K562 (cell line): ENCODE measurements around the gene DYSF. TPM values are rescaled to one million over a fixed set of nuclear protein-coding genes. Genes with fewer than 3 reads are reported as not detected.

Experiments used
- ATAC-seq: fragments of 200-7000 bp; cut with Tn5 transposase; 3 replicates; pipeline ENCODE4 v1.9.1; 2020; ENCODE audit warnings: moderate library complexity
- BruUV-seq: library from RNA; stranded (reverse); fragments of 400-500 nt; replicated peaks from 2 replicates; lab custom pipeline; 2021; lab: Mats Ljungman, UMichigan
- CTCF ChIA-PET: fragments of 300-600 bp; formaldehyde crosslinking; extraction: SDS; loops from one replicate; lab custom pipeline; 2021; ENCODE audit warnings: low intra/inter-chr PET ratio; lab: Yijun Ruan, JAX
- POLR2A ChIA-PET: fragments of 300-600, 350-650 bp; sonication (Branson Sonifier 250); formaldehyde crosslinking; extraction: SDS; loops from one replicate; lab custom pipeline; 2021; ENCODE audit warnings: antibody characterized with exemption, inconsistent platforms; lab: Yijun Ruan, JAX
- DNase-seq, 4 experiments: peaks; one replicate each; pipeline versions ENCODE4 v3.0.0 to v3.0.0-alpha.2; 2011 to 2018; ENCODE audit warnings: low spot score in 3 of 4, mixed read lengths in 3 of 4; ENCODE audit errors: extremely low read depth in 1 of 4
- FAIRE-seq: peaks from 2 replicates; lab custom pipeline; 2011; peaks lifted over from hg19 to GRCh38; lab: Jason Lieb, UNC
- H2AFZ ChIP-seq: 2 replicates; pipeline ENCODE4 v1.6.0; 2011; ENCODE audit warnings: low read depth, low read length, control low read depth, inconsistent platforms
- H3K27ac ChIP-seq: fragments of 200-600 bp; 3 replicates; pipeline ENCODE4 v1.8.0; 2011; ENCODE audit warnings: low read depth, mild to moderate bottlenecking, control low read depth, inconsistent platforms, low read length, moderate library complexity, mixed read lengths; ENCODE audit errors: extremely low read depth
- H3K27me3 ChIP-seq, 2 experiments: fragments of 300-600 bp in 1 of 2; 2 replicates in 1 of 2; 3 replicates in 1 of 2; pipeline versions ENCODE4 v1.6.0 to v1.8.0; 2011; ENCODE audit warnings: inconsistent platforms in 2 of 2, low read length in 2 of 2, mild to moderate bottlenecking in 1 of 2, mixed read lengths in 1 of 2, moderate library complexity in 1 of 2; ENCODE audit not compliant: control insufficient read depth in 2 of 2, insufficient read depth in 2 of 2
- H3K36me3 ChIP-seq: fragments of 300-600 bp; 3 replicates; pipeline ENCODE4 v1.8.0; 2011; ENCODE audit warnings: mild to moderate bottlenecking, low read length, inconsistent platforms; ENCODE audit not compliant: control insufficient read depth, insufficient read depth
- H3K4me1 ChIP-seq, 2 experiments: fragments of 200-600 bp in 1 of 2; replicated peaks in 1 of 2; 2 replicates in 1 of 2; 3 replicates in 1 of 2; pipeline versions ENCODE4 v1.5.1 to v1.8.0; 2011; ENCODE audit warnings: inconsistent platforms in 2 of 2, low read length in 2 of 2, mild to moderate bottlenecking in 1 of 2, mixed read lengths in 1 of 2, moderate library complexity in 1 of 2; ENCODE audit not compliant: control insufficient read depth in 2 of 2, insufficient read depth in 2 of 2
- H3K4me2 ChIP-seq: 2 replicates; pipeline ENCODE4 v1.6.1; 2011; ENCODE audit warnings: low read length, control low read depth, inconsistent platforms, mixed read lengths; ENCODE audit not compliant: insufficient read depth
- H3K4me3 ChIP-seq: fragments of 200-600 bp; sonication (generic), shearing (Covaris generic); 2 replicates; pipeline ENCODE4 v1.5.1; 2016; ENCODE audit warnings: control low read depth, inconsistent platforms
- H3K79me2 ChIP-seq: fragments of 200-600 bp; 3 replicates; pipeline ENCODE4 v1.8.0; 2011; ENCODE audit warnings: low read length, inconsistent platforms; ENCODE audit not compliant: control insufficient read depth, insufficient read depth
- H3K9ac ChIP-seq, 2 experiments: 2 replicates each; pipeline versions ENCODE4 v1.6.0 to v1.6.1; 2011; ENCODE audit warnings: low read depth in 2 of 2, low read length in 2 of 2, control low read depth in 1 of 2, inconsistent platforms in 1 of 2, mild to moderate bottlenecking in 1 of 2, mixed read lengths in 1 of 2; ENCODE audit not compliant: insufficient read depth in 1 of 2
- H3K9me1 ChIP-seq: one replicate; pipeline ENCODE4 v1.6.0; 2011; ENCODE audit warnings: inconsistent platforms, mild to moderate bottlenecking, low read length, moderate library complexity; ENCODE audit not compliant: control insufficient read depth, insufficient read depth
- H3K9me3 ChIP-seq: replicated peaks from 2 replicates; pipeline ENCODE4 v1.5.1; 2011; ENCODE audit warnings: low read depth, low read length, inconsistent platforms; ENCODE audit not compliant: control insufficient read depth, insufficient read depth
- H4K20me1 ChIP-seq: replicated peaks from 2 replicates; pipeline ENCODE4 v1.6.1; 2011; ENCODE audit warnings: low read length, inconsistent platforms, mixed read lengths; ENCODE audit not compliant: control insufficient read depth, insufficient read depth
- ETV5 ChIP-seq: sonication (generic); formaldehyde crosslinking; IDR thresholded peaks from 2 replicates; pipeline ENCODE4 v1.4.0; 2020; ENCODE audit warnings: low read depth, mild to moderate bottlenecking, missing genetic modification reagents
- EWSR1 ChIP-seq: fragments of 450-650 bp; IDR thresholded peaks from 2 replicates; pipeline ENCODE4 v1.6.1; 2018; ENCODE audit warnings: borderline replicate concordance, mild to moderate bottlenecking, low read depth, moderate library complexity; ENCODE audit not compliant: partially characterized antibody
- LCOR ChIP-seq: sonication (generic); formaldehyde crosslinking; IDR thresholded peaks from 2 replicates; pipeline ENCODE4 v1.8.0; 2022; ENCODE audit warnings: mild to moderate bottlenecking, missing genetic modification reagents
- NCOR1 ChIP-seq: fragments of 450-650 bp; IDR thresholded peaks from 2 replicates; pipeline ENCODE4 v1.6.1; 2016; ENCODE audit warnings: mild to moderate bottlenecking, moderate library complexity
- XRCC5 ChIP-seq: fragments of 200-400 bp; formaldehyde crosslinking; IDR thresholded peaks from 2 replicates; pipeline ENCODE4 v1.6.1; 2017; ENCODE audit warnings: low read depth, mild to moderate bottlenecking, low read length
- WGBS: fragments of 100-300 bp; shearing (Covaris generic); methylation state at CpG from one replicate; pipeline ENCODE4 v1.1.6; 2016; ENCODE audit warnings: low coverage, mixed read lengths; ENCODE audit not compliant: insufficient coverage; ENCODE audit errors: missing lambda C conversion rate; 5-methylcytosine and 5-hydroxymethylcytosine counted together
- in situ Hi-C: fragments of 300-500 bp; cut with MboI; formaldehyde crosslinking; loops from 4 replicates; pipeline ENCODE4 v1.15.0; 2018; ENCODE audit warnings: inconsistent platforms, mixed read lengths
- intact Hi-C: fragments of 100-400 bp; cut with micrococcal nuclease; formaldehyde crosslinking; loops from 2 replicates; pipeline ENCODE4 v1.14.2; 2022
- polyA plus RNA-seq, 8 experiments: library from polyadenylated mRNA; depleted of rRNA in 4 of 8; stranded (reverse) in 5 of 8; unstranded in 3 of 8; fragments of >200 nt; fragmentation: Nextera tagmentation in 2 of 8; fragmentation: Illumina TruSeq in 1 of 8; extraction: Ambion mirVana in 2 of 8; extraction: Trizol in 1 of 8; gene quantifications; 2 replicates each; pipeline versions ENCODE4 v1.2.1 to v1.2.3, GENCODE V29; 2011 to 2014; ENCODE audit warnings: inconsistent platforms in 1 of 8, missing spikeins in 1 of 8
- total RNA-seq, 7 experiments: library from RNA; depleted of rRNA in 6 of 7; stranded (reverse); fragments of >200 nt in 6 of 7; fragmentation: Illumina TruSeq in 2 of 7; extraction: Trizol in 2 of 7; gene quantifications; 2 replicates each; pipeline versions ENCODE4 v1.2.1 to v1.2.3, GENCODE V29; 2011 to 2021; ENCODE audit warnings: low replicate concordance in 1 of 7

DYSF gene
- total and polyA plus RNA-seq, 9 of the 15 experiments (the other 6 are each of a cell fraction or from before 2014, with no cell fraction given), result 0.01 to 0.80 (median 0.29) TPM

DNA sequence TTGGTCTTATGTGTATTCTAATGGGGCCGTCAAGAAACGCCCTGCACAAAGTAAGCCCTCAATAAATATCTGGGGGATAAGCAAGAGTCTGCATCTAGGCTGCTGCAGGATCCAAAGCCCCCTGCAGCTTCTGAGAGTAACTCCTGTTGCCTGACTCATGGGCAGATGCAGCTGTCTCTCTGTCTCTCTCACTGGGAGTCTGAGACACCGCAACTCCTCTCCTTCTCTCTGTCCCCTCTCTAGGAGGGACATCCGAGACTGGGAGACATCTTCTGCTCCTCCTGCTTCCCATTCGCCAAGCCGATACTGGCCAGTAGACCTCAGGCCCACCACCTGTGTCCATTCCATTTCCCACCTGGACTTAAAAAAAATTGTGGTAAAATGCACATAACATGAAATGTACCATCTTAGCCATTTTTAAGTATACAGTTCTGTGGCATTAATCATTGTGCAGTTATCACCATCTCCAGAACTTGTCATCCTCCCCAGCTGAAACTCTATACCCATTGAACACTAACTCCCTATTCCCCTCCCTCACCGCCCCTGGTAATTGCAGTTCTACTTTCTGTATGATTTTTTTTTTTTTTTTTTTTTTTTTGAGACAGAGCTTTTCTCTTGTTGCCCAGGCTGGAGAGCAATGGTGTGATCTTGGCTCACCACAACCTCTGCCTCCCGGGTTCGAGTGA lies 20.1 kb downstream of the DYSF start:
- H3K9me1 ChIP-seq, result no peaks in the 10 kb centered on the region
- no peaks in the 10 kb centered on the region for H3K79me2 ChIP-seq
- H3K4me3 ChIP-seq, result no peak overlapping the region
- H2AFZ ChIP-seq, result no peak overlapping the region
- TF ChIP-seq LCOR (CRISPR knock-in tag) (no peak), ETV5 (no peak), XRCC5 (no peak), EWSR1 (no peak), NCOR1 (no peak)
- no peaks in the 10 kb centered on the region for H3K36me3 ChIP-seq
- no peaks in the 10 kb centered on the region for H3K9me3 ChIP-seq
- H3K27ac ChIP-seq, result no peak overlapping the region
- H4K20me1 ChIP-seq, result no peaks in the 10 kb centered on the region
- peaks cover 0 to 2% of the 10 kb centered on the region in 2 experiments; a peak in 2 of 5 replicates for H3K4me1 ChIP-seq
- CTCF ChIA-PET, result no interaction called here
- no TSS peak for BruUV-seq
- no peak overlapping the region; a peak in 1 of 4 replicates for H3K9ac ChIP-seq
- H3K4me2 ChIP-seq, result no peak overlapping the region
- intact Hi-C loops (no loop called here), in situ Hi-C loops (no loop called here)
- FAIRE-seq (no peak), DNase-seq (no peak), ATAC-seq (no peak; the same call in 2 of the 3 replicates)
- WGBS, result 39% methylated on average over 7 of the region's 9 CpGs
- peaks cover 6 to 7% of the 10 kb centered on the region in 2 experiments; a peak in 3 of 5 replicates for H3K27me3 ChIP-seq
- POLR2A ChIA-PET, result interaction anchor here (0.6 to 1.1 kb wide), 3 partner anchors 8 to 43 kb away, joined by 3 to 4 read pairs (median 3); no protein-coding TSS in a partner anchor
